Muscle of leg (tissue), 9 donors: ENCODE data around the gene WNT9A. TPM values are rescaled to one million over a fixed set of nuclear protein-coding genes. Genes with fewer than 3 reads are reported as not detected.

ENCODE experiments used
- polyA plus RNA-seq, 8 donors: library from polyadenylated mRNA; unstranded; fragments of 120-200 nt; gene quantifications; one replicate each; pipeline versions ENCODE4 v1.2.1 to v1.2.3, GENCODE V29; 2013; ENCODE audit warnings: inconsistent platforms in 1 of 8, low replicate concordance in 1 of 8; ENCODE audit not compliant: insufficient read length in 8 of 8, insufficient read depth in 1 of 8
- total RNA-seq: library from RNA; stranded (reverse); fragments of 120-200 nt; gene quantifications from one replicate; pipeline ENCODE4 v1.2.4, GENCODE V29; 2013

The WNT9A gene
- total and polyA plus RNA-seq, 9 donors: 4.6 to 10.2 (median 6.5) TPM

Other genes with a start within 250 kb of the WNT9A start
- gene JMJD4, start 212.6 kb downstream of the WNT9A start, total RNA-seq: 19.8 TPM
- 10 to 100 TPM; 16.2 to 20.6 (median 18.4) TPM for gene JMJD4, start 212.6 kb downstream of the WNT9A start, polyA plus RNA-seq
- gene SNAP47, start 212.5 kb downstream of the WNT9A start, total RNA-seq: 38.3 TPM
- 10 to 100 TPM; 24.7 to 35.9 (median 30.4) TPM for gene SNAP47, start 212.5 kb downstream of the WNT9A start, polyA plus RNA-seq
- gene PRSS38, start 132.3 kb downstream of the WNT9A start, total RNA-seq: not detected
- not detected for gene PRSS38, start 132.3 kb downstream of the WNT9A start, polyA plus RNA-seq
- not detected for gene WNT3A, start 59.1 kb upstream of the WNT9A start, total RNA-seq
- gene WNT3A, start 59.1 kb upstream of the WNT9A start, polyA plus RNA-seq: under 1 TPM in 1 of 8 donors, not detected in 7; 0.54 TPM
- 109 TPM for gene ARF1, start 134.8 kb upstream of the WNT9A start, total RNA-seq
- gene ARF1, start 134.8 kb upstream of the WNT9A start, polyA plus RNA-seq: 100 to 1,000 TPM; 240 to 313 (median 291) TPM
- 11.8 TPM for gene C1orf35, start 155.4 kb upstream of the WNT9A start, total RNA-seq
- 10 to 100 TPM; 12.8 to 15.1 (median 13.5) TPM for gene C1orf35, start 155.4 kb upstream of the WNT9A start, polyA plus RNA-seq
- gene MRPL55, start 161.4 kb upstream of the WNT9A start, total RNA-seq: 49.4 TPM
- 10 to 100 TPM; 28.6 to 37.0 (median 32.3) TPM for gene MRPL55, start 161.4 kb upstream of the WNT9A start, polyA plus RNA-seq
- 170 TPM for gene GUK1, start 192.3 kb upstream of the WNT9A start, total RNA-seq
- gene GUK1, start 192.3 kb upstream of the WNT9A start, polyA plus RNA-seq: 100 to 1,000 TPM; 137 to 180 (median 169) TPM
- gene GJC2, start 202.0 kb upstream of the WNT9A start, total RNA-seq: 1.6 TPM
- 1 to 10 TPM in 7 of 8 donors, under 1 TPM in 1; 0.94 to 1.5 (median 1.3) TPM for gene GJC2, start 202.0 kb upstream of the WNT9A start, polyA plus RNA-seq
- gene IBA57, start 217.9 kb upstream of the WNT9A start, total RNA-seq: 5.2 TPM
- gene IBA57, start 217.9 kb upstream of the WNT9A start, polyA plus RNA-seq: 1 to 10 TPM; 3.2 to 5.6 (median 4.5) TPM